CD4-positive, alpha-beta T cell treated with Interleukin-6 at 100 ng/mL for 8 hours (primary cell): Measurements from ENCODE around the gene OR2W1.

ENCODE experiments used
- DNase-seq: peaks from one replicate; pipeline ENCODE4 v3.0.0-alpha.2; 2020; ENCODE audit warnings: mixed read lengths, low spot score

OR2W1 gene

DNA sequence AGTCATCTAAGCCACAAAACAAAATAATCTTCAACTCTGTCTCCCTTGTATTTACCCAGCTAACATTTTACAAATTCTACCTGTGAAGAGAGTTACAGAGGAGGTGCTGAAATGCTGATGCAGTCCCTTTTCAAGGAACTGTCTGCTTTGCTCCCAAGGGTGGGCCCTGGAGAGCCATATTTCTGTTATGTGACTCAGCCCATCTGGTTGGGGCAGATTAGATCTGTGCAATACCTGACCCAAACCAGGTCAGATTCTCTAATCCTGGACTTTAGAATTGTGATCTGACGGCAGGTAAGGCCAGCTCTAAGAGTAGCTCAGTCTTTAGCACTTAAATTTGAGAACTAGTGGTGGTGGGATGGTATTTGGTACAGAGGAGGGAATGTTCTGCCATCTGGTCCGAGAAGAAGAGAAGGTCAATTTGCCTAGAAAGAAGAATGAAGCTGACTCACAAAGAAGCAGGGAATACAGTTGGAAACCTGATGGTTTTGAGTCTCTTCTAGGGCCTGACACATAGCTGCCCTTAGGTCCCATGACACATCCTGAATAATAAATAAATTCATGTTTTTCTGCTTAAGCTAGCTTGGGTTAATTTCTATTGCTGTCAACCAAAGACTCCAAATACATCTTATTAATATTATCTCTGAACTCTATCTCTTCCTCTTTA lies 48.0 kb downstream of the OR2W1 start:
- DNase-seq = no peak

DNA sequence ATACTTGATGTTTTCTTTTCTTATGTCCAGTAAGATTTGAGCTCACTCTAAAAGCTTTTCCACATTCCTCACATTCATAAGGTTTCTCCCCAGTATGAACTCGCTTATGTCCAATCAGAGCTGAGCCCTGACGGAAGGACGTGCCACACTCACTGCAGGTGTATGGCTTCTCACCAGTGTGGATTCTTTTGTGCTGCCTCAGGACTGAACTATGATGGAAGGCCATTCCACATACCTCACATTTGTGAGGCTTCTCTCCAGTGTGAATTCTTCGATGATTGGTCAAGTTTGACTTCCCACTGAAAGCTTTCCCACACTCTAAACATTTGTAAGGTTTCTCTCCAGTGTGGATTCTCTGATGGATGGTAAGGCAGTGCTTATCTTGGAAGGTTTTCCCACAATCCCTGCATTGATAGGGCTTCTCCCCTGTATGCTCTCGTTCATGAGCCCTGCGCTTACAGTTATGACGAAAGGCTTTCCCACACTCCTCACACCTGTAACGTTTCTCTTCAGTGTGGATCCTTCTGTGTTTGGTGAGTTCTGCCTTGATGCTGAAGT lies 49.8 kb downstream of the OR2W1 start:
- no peak for DNase-seq
